B cell (primary cell): ENCODE results near the gene ZNF365.

Experiments
- EZH2 ChIP-seq: IDR thresholded peaks from 2 replicates; pipeline ENCODE4 v1.6.1; 2012; ENCODE audit warnings: borderline replicate concordance, low read depth, mild to moderate bottlenecking, moderate library complexity, low read length; ENCODE audit not compliant: insufficient read depth, poor library complexity, severe bottlenecking
- TF ChIP-seq, protein P1 (sequence below): fragments of 200-600 bp; IDR thresholded peaks from one replicate; pipeline ENCODE4 v1.8.0; 2022; ENCODE audit warnings: antibody characterized with exemption, mild to moderate bottlenecking

DNA sequence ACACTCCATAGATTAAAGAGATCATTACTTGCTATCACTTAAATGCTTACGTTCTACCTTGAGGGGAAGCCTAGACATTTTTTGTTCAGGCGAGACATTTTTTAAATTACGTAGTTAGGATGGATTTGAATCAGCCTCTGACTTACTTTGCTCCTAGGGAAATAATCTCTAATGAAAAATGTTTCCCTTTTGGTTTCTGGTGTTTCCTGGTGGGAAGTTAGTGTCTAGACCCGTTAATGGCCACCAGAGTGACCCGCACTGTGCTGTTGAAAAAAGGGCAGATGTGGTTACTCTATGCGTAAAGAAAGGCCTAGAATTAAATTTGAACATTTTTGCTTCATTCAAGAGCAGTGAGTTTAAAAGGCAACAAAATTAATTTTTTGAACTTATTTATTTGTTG is 3.8 kb downstream of the ZNF365 start:
- TF ChIP-seq EZH2, result no peak
- TF ChIP-seq, protein P1, sequence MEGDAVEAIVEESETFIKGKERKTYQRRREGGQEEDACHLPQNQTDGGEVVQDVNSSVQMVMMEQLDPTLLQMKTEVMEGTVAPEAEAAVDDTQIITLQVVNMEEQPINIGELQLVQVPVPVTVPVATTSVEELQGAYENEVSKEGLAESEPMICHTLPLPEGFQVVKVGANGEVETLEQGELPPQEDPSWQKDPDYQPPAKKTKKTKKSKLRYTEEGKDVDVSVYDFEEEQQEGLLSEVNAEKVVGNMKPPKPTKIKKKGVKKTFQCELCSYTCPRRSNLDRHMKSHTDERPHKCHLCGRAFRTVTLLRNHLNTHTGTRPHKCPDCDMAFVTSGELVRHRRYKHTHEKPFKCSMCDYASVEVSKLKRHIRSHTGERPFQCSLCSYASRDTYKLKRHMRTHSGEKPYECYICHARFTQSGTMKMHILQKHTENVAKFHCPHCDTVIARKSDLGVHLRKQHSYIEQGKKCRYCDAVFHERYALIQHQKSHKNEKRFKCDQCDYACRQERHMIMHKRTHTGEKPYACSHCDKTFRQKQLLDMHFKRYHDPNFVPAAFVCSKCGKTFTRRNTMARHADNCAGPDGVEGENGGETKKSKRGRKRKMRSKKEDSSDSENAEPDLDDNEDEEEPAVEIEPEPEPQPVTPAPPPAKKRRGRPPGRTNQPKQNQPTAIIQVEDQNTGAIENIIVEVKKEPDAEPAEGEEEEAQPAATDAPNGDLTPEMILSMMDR, result no peak
